ENCODE results near the gene P2RY8. TPM values are rescaled to one million over a fixed set of nuclear protein-coding genes. Genes with fewer than 3 reads are reported as not detected.

P2RY8 gene
- total RNA-seq, 1 experiment from 2014 or later, result not detected

GRCh38 chrX:1520350-1520749 is 16.6 kb downstream of the P2RY8 start:
- Histone ChIP-seq H3K36me3 (no peaks in the 10 kb centered on the region), H3K27ac (no peak overlapping the region), H3K4me3 (no peak overlapping the region), H3K9me3 (replicated peaks) (no peaks in the 10 kb centered on the region), H3K27me3 (replicated peaks) (no peaks in the 10 kb centered on the region), H3K4me1 (replicated peaks) (no peaks in the 10 kb centered on the region)
- DNase-seq (ENCODE audit: low read depth in 1 of 2, low spot score in 2 of 2), result no peak

- no peak for DNase-seq (ENCODE audit: low read depth in 1 of 2, low spot score in 2 of 2)
- H3K27ac ChIP-seq, result no peak overlapping the region
- H3K9me3 ChIP-seq (replicated peaks), result no peaks in the 10 kb centered on the region
- H3K4me1 ChIP-seq (replicated peaks), result no peaks in the 10 kb centered on the region
- H3K4me3 ChIP-seq, result no peak overlapping the region
- H3K36me3 ChIP-seq, result no peaks in the 10 kb centered on the region
- H3K27me3 ChIP-seq (replicated peaks), result no peaks in the 10 kb centered on the region
Observed at GRCh38 chrX:1519022-1519497, 17.9 kb downstream of the P2RY8 start.

GRCh38 chrX:1518512-1518911 is 18.5 kb downstream of the P2RY8 start:
- H3K27me3 ChIP-seq (replicated peaks), result no peaks in the 10 kb centered on the region
- no peaks in the 10 kb centered on the region for H3K36me3 ChIP-seq
- no peak overlapping the region for H3K27ac ChIP-seq
- no peak overlapping the region for H3K4me3 ChIP-seq
- no peaks in the 10 kb centered on the region for H3K4me1 ChIP-seq (replicated peaks)
- DNase-seq (ENCODE audit: low read depth in 1 of 2, low spot score in 2 of 2), result no peak
- H3K9me3 ChIP-seq (replicated peaks), result no peaks in the 10 kb centered on the region

GRCh38 chrX:1516596-1517104 is 20.3 kb downstream of the P2RY8 start:
- H3K4me1 ChIP-seq (replicated peaks), result no peaks in the 10 kb centered on the region
- peak in 1 of 2 experiments; percentile 1 for DNase-seq (ENCODE audit: low read depth in 1 of 2, low spot score in 2 of 2)
- no peaks in the 10 kb centered on the region for H3K9me3 ChIP-seq (replicated peaks)
- no peak overlapping the region for H3K4me3 ChIP-seq
- H3K27me3 ChIP-seq (replicated peaks), result no peaks in the 10 kb centered on the region
- no peaks in the 10 kb centered on the region for H3K36me3 ChIP-seq
- no peak overlapping the region for H3K27ac ChIP-seq

- no peak overlapping the region for H3K4me3 ChIP-seq
- H3K27ac ChIP-seq, result no peak overlapping the region
- H3K27me3 ChIP-seq (replicated peaks), result no peaks in the 10 kb centered on the region
- no peaks in the 10 kb centered on the region for H3K36me3 ChIP-seq
- H3K9me3 ChIP-seq (replicated peaks), result no peaks in the 10 kb centered on the region
- no peaks in the 10 kb centered on the region for H3K4me1 ChIP-seq (replicated peaks)
- no peak for DNase-seq (ENCODE audit: low read depth in 1 of 2, low spot score in 2 of 2)
Observed at GRCh38 chrX:1511829-1512228, 25.2 kb downstream of the P2RY8 start.

- Histone ChIP-seq H3K27ac (no peak overlapping the region), H3K4me1 (replicated peaks) (no peaks in the 10 kb centered on the region), H3K4me3 (no peak overlapping the region), H3K9me3 (replicated peaks) (no peaks in the 10 kb centered on the region), H3K27me3 (replicated peaks) (no peaks in the 10 kb centered on the region), H3K36me3 (no peaks in the 10 kb centered on the region)
- no peak for DNase-seq (ENCODE audit: low read depth in 1 of 2, low spot score in 2 of 2)
Observed at GRCh38 chrX:1511150-1511549, 25.8 kb downstream of the P2RY8 start.

GRCh38 chrX:1507511-1508463 is 29.2 kb downstream of the P2RY8 start:
- H3K4me3 ChIP-seq, result no peak overlapping the region
- H3K4me1 ChIP-seq (replicated peaks), result no peaks in the 10 kb centered on the region
- DNase-seq (ENCODE audit: low read depth in 1 of 2, low spot score in 2 of 2), result no peak
- no peak overlapping the region for H3K27ac ChIP-seq
- H3K27me3 ChIP-seq (replicated peaks), result no peaks in the 10 kb centered on the region
- no peaks in the 10 kb centered on the region for H3K9me3 ChIP-seq (replicated peaks)
- H3K36me3 ChIP-seq, result no peaks in the 10 kb centered on the region

- Histone ChIP-seq H3K36me3 (no peaks in the 10 kb centered on the region), H3K27ac (no peak overlapping the region), H3K4me1 (replicated peaks) (no peaks in the 10 kb centered on the region), H3K9me3 (replicated peaks) (no peaks in the 10 kb centered on the region), H3K4me3 (no peak overlapping the region), H3K27me3 (replicated peaks) (no peaks in the 10 kb centered on the region)
- no peak for DNase-seq (ENCODE audit: low read depth in 1 of 2, low spot score in 2 of 2)
Observed at GRCh38 chrX:1506916-1507315, 30.1 kb downstream of the P2RY8 start.

- Histone ChIP-seq H3K36me3 (no peaks in the 10 kb centered on the region), H3K4me3 (no peak overlapping the region), H3K9me3 (replicated peaks) (no peaks in the 10 kb centered on the region), H3K27me3 (replicated peaks) (no peaks in the 10 kb centered on the region), H3K27ac (no peak overlapping the region), H3K4me1 (replicated peaks) (no peaks in the 10 kb centered on the region)
- no peak for DNase-seq (ENCODE audit: low read depth in 1 of 2, low spot score in 2 of 2)
Observed at GRCh38 chrX:1502853-1503252, 34.1 kb downstream of the P2RY8 start.

- Histone ChIP-seq H3K4me1 (replicated peaks) (no peaks in the 10 kb centered on the region), H3K9me3 (replicated peaks) (no peaks in the 10 kb centered on the region)
- DNase-seq (ENCODE audit: low read depth in 1 of 2, low spot score in 2 of 2), result no peak
Observed at GRCh38 chrX:1502241-1502640, 34.7 kb downstream of the P2RY8 start.

GRCh38 chrX:1500701-1501624 is 36.0 kb downstream of the P2RY8 start:
- no peaks in the 10 kb centered on the region for H3K36me3 ChIP-seq
- H3K27me3 ChIP-seq (replicated peaks), result no peaks in the 10 kb centered on the region
- no peak overlapping the region for H3K4me3 ChIP-seq
- H3K27ac ChIP-seq, result no peak overlapping the region
- no peak for DNase-seq (ENCODE audit: low read depth in 1 of 2, low spot score in 2 of 2)
- H3K9me3 ChIP-seq (replicated peaks), result no peaks in the 10 kb centered on the region
- no peaks in the 10 kb centered on the region for H3K4me1 ChIP-seq (replicated peaks)

More at GRCh38 chrX:1502241-1502640, 34.7 kb downstream of the P2RY8 start:
- Histone ChIP-seq H3K27me3 (replicated peaks) (no peaks in the 10 kb centered on the region), H3K27ac (no peak overlapping the region), H3K4me3 (no peak overlapping the region), H3K36me3 (no peaks in the 10 kb centered on the region)

- H3K9me3 ChIP-seq (replicated peaks), result no peaks in the 10 kb centered on the region
- H3K36me3 ChIP-seq, result no peaks in the 10 kb centered on the region
- no peaks in the 10 kb centered on the region for H3K27me3 ChIP-seq (replicated peaks)
- H3K4me3 ChIP-seq, result no peak overlapping the region
- no peak for DNase-seq (ENCODE audit: low read depth in 1 of 2, low spot score in 2 of 2)
- no peaks in the 10 kb centered on the region for H3K4me1 ChIP-seq (replicated peaks)
- no peak overlapping the region for H3K27ac ChIP-seq
Observed at GRCh38 chrX:1496076-1496475, 40.9 kb downstream of the P2RY8 start.

- H3K27ac ChIP-seq, result no peak overlapping the region
- no peaks in the 10 kb centered on the region for H3K9me3 ChIP-seq (replicated peaks)
Observed at GRCh38 chrX:1493877-1494510, 43.0 kb downstream of the P2RY8 start.

More at GRCh38 chrX:1493877-1494510, 43.0 kb downstream of the P2RY8 start:
- H3K4me3 ChIP-seq, result no peak overlapping the region
- H3K27me3 ChIP-seq (replicated peaks), result no peaks in the 10 kb centered on the region
- no peaks in the 10 kb centered on the region for H3K36me3 ChIP-seq
- H3K4me1 ChIP-seq (replicated peaks), result no peaks in the 10 kb centered on the region
- no peak for DNase-seq (ENCODE audit: low read depth in 1 of 2, low spot score in 2 of 2)

Data from SJSA1 (cell line).